OCI-LY3 (cell line): ENCODE measurements around the gene NUDT1.

Experiments
- CTCF ChIP-seq: fragments of 200-600, 300-600 bp; sonication (generic); IDR thresholded peaks from 2 replicates; pipeline ENCODE4 v1.5.1; 2014; ENCODE audit warnings: antibody characterized with exemption, low read length, low read depth
- EZH2phosphoT487 ChIP-seq: fragments of 200-600 bp; shearing (Covaris generic); IDR thresholded peaks from 2 replicates; pipeline ENCODE4 v1.6.1; 2018; ENCODE audit warnings: antibody characterized with exemption, mixed run types, low read depth

- TF ChIP-seq CTCF (no peak), EZH2phosphoT487 (no peak)
These were observed 30.0 kb downstream of the NUDT1 start for GRCh38 chr7:2272031-2272430.
